ENCODE data around the gene RFX7.

RFX7 gene

GRCh38 chr15:56228352-56228751 is 15.3 kb downstream of the RFX7 start:
- TF ChIP-seq GATA3 (IDR thresholded peaks at IDR 0.05; ENCODE audit: low read depth, low read length), result no peak
- no peak for TF ChIP-seq GATA2 (IDR thresholded peaks at IDR 0.05; ENCODE audit: low read depth, low read length)

- no peak for TF ChIP-seq GATA2 (IDR thresholded peaks at IDR 0.05; ENCODE audit: low read depth, low read length)
- TF ChIP-seq GATA3 (IDR thresholded peaks at IDR 0.05; ENCODE audit: low read depth, low read length), result no peak
Measured at GRCh38 chr15:56227780-56228179, 15.9 kb downstream of the RFX7 start.

- no peak for TF ChIP-seq GATA3 (IDR thresholded peaks at IDR 0.05; ENCODE audit: low read depth, low read length)
- no peak for TF ChIP-seq GATA2 (IDR thresholded peaks at IDR 0.05; ENCODE audit: low read depth, low read length)
Measured at GRCh38 chr15:56227306-56227705, 16.4 kb downstream of the RFX7 start.

GRCh38 chr15:56225520-56225919 is 18.2 kb downstream of the RFX7 start:
- TF ChIP-seq GATA3 (IDR thresholded peaks at IDR 0.05; ENCODE audit: low read depth, low read length) (no peak), GATA2 (IDR thresholded peaks at IDR 0.05; ENCODE audit: low read depth, low read length) (no peak)

- TF ChIP-seq GATA2 (IDR thresholded peaks at IDR 0.05; ENCODE audit: low read depth, low read length) (no peak), GATA3 (IDR thresholded peaks at IDR 0.05; ENCODE audit: low read depth, low read length) (no peak)
Measured at GRCh38 chr15:56222302-56222701, 21.4 kb downstream of the RFX7 start.

GRCh38 chr15:56217341-56217740 is 26.3 kb downstream of the RFX7 start:
- TF ChIP-seq GATA2 (IDR thresholded peaks at IDR 0.05; ENCODE audit: low read depth, low read length), result no peak
- TF ChIP-seq GATA3 (IDR thresholded peaks at IDR 0.05; ENCODE audit: low read depth, low read length), result no peak

- no peak for TF ChIP-seq GATA3 (IDR thresholded peaks at IDR 0.05; ENCODE audit: low read depth, low read length)
Measured at GRCh38 chr15:56215769-56216168, 27.9 kb downstream of the RFX7 start.

- no peak for TF ChIP-seq GATA2 (IDR thresholded peaks at IDR 0.05; ENCODE audit: low read depth, low read length)
- no peak for TF ChIP-seq GATA3 (IDR thresholded peaks at IDR 0.05; ENCODE audit: low read depth, low read length)
Measured at GRCh38 chr15:56211960-56212550, 31.6 kb downstream of the RFX7 start.

- no peak for TF ChIP-seq GATA3 (IDR thresholded peaks at IDR 0.05; ENCODE audit: low read depth, low read length)
- TF ChIP-seq GATA2 (IDR thresholded peaks at IDR 0.05; ENCODE audit: low read depth, low read length), result no peak
Measured at GRCh38 chr15:56211064-56211463, 32.6 kb downstream of the RFX7 start.

GRCh38 chr15:56208641-56209155 is 35.0 kb downstream of the RFX7 start:
- no peak for TF ChIP-seq GATA2 (IDR thresholded peaks at IDR 0.05; ENCODE audit: low read depth, low read length)
- no peak for TF ChIP-seq GATA3 (IDR thresholded peaks at IDR 0.05; ENCODE audit: low read depth, low read length)

GRCh38 chr15:56208185-56208584 is 35.5 kb downstream of the RFX7 start:
- TF ChIP-seq GATA2 (IDR thresholded peaks at IDR 0.05; ENCODE audit: low read depth, low read length) (no peak), GATA3 (IDR thresholded peaks at IDR 0.05; ENCODE audit: low read depth, low read length) (no peak)

- TF ChIP-seq GATA3 (IDR thresholded peaks at IDR 0.05; ENCODE audit: low read depth, low read length) (no peak), GATA2 (IDR thresholded peaks at IDR 0.05; ENCODE audit: low read depth, low read length) (no peak)
Measured at GRCh38 chr15:56207711-56208110, 36.0 kb downstream of the RFX7 start.

GRCh38 chr15:56207092-56207491 is 36.6 kb downstream of the RFX7 start:
- TF ChIP-seq GATA2 (IDR thresholded peaks at IDR 0.05; ENCODE audit: low read depth, low read length) (no peak), GATA3 (IDR thresholded peaks at IDR 0.05; ENCODE audit: low read depth, low read length) (no peak)

- TF ChIP-seq GATA2 (IDR thresholded peaks at IDR 0.05; ENCODE audit: low read depth, low read length) (no peak), GATA3 (IDR thresholded peaks at IDR 0.05; ENCODE audit: low read depth, low read length) (no peak)
Measured at GRCh38 chr15:56205061-56205876, 38.4 kb downstream of the RFX7 start.

GRCh38 chr15:56202701-56203100 is 41.0 kb downstream of the RFX7 start:
- TF ChIP-seq GATA3 (IDR thresholded peaks at IDR 0.05; ENCODE audit: low read depth, low read length) (no peak), GATA2 (IDR thresholded peaks at IDR 0.05; ENCODE audit: low read depth, low read length) (no peak)

All from SH-SY5Y (cell line).